ENCODE results near the gene OSM. TPM values are rescaled to one million over a fixed set of nuclear protein-coding genes. Genes with fewer than 3 reads are reported as not detected.

The OSM gene
- polyA plus RNA-seq, 1 donor (not counting 4 experiments of a cell fraction or from before 2014, with no cell fraction given) = not detected

DNA sequence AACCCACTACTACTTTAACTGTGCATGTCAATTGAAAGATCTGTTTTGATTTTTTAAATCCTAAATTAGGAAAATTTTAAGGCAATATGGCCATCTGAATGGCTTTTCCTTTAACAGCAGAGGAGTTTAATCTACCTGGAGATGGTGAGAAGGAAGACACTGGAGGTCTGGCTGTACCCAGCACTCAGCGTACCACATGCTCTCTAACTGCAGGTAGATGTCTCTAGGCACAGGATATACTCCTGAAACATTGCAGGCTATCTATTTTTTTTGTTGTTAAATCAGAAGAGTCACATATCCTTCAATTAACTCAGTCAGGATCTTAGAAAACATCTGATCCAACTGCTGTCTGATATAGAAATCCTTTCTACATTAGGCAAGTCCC is 40.0 kb upstream of the OSM start:
- Histone ChIP-seq H3K4me3 (ENCODE audit: control insufficient read depth in 2 of 3, extremely low read depth in 1 of 3, insufficient read depth in 2 of 3, low read depth in 1 of 3, low read length in 3 of 3) (no peak overlapping the region), H3K27me3 (ENCODE audit: control insufficient read depth, extremely low read depth, insufficient read depth, low read length) (no peaks in the 10 kb centered on the region), H4K20me1 (ENCODE audit: control insufficient read depth, extremely low read depth, insufficient read depth, low read length) (peaks cover 8% of the 10 kb centered on the region), H2AFZ (ENCODE audit: control insufficient read depth, low read length) (no peak overlapping the region), H3K36me3 (ENCODE audit: control insufficient read depth in 2 of 2, extremely low read depth in 1 of 2, insufficient read depth in 2 of 2, low read length in 2 of 2) (peaks cover 2 to 12% of the 10 kb centered on the region in 2 experiments), H3K9me1 (ENCODE audit: control insufficient read depth, extremely low read depth, insufficient read depth, low read length) (peaks cover 15% of the 10 kb centered on the region), H3K4me1 (ENCODE audit: control insufficient read depth, extremely low read depth, insufficient read depth, low read length) (peaks cover 93% of the 10 kb centered on the region), H3K4me2 (ENCODE audit: control insufficient read depth, extremely low read depth, insufficient read depth, low read depth, low read length) (no peak overlapping the region), H3K27ac (ENCODE audit: control insufficient read depth, insufficient read depth, low read length) (no peak overlapping the region), H3K9ac (ENCODE audit: control insufficient read depth, extremely low read depth, insufficient read depth, low read length) (no peak overlapping the region), H3K79me2 (ENCODE audit: control insufficient read depth, insufficient read depth, low read length) (peaks cover 41% of the 10 kb centered on the region), H3K9me3 (ENCODE audit: control insufficient read depth, low read depth, low read length) (no peaks in the 10 kb centered on the region)
- TF ChIP-seq, protein P1, sequence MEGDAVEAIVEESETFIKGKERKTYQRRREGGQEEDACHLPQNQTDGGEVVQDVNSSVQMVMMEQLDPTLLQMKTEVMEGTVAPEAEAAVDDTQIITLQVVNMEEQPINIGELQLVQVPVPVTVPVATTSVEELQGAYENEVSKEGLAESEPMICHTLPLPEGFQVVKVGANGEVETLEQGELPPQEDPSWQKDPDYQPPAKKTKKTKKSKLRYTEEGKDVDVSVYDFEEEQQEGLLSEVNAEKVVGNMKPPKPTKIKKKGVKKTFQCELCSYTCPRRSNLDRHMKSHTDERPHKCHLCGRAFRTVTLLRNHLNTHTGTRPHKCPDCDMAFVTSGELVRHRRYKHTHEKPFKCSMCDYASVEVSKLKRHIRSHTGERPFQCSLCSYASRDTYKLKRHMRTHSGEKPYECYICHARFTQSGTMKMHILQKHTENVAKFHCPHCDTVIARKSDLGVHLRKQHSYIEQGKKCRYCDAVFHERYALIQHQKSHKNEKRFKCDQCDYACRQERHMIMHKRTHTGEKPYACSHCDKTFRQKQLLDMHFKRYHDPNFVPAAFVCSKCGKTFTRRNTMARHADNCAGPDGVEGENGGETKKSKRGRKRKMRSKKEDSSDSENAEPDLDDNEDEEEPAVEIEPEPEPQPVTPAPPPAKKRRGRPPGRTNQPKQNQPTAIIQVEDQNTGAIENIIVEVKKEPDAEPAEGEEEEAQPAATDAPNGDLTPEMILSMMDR (optimal IDR thresholded peaks at IDR 0.05 in 1 of 3, IDR thresholded peaks at IDR 0.05 in 1 of 3, conservative IDR thresholded peaks at IDR 0.05 in 1 of 3; ENCODE audit: extremely low read depth in 1 of 3, insufficient read depth in 2 of 3, low read length in 3 of 3) = no peak
- TF ChIP-seq EZH2 (IDR thresholded peaks at IDR 0.05; ENCODE audit: low read length) = no peak
- DNase-seq (ENCODE audit: low read depth, low spot score) (no peak), FAIRE-seq (no peak)
- dilution Hi-C loops (cut with MboI; ENCODE audit: extremely low pct_ligation_motif_present, low sequenced_read_pairs) = no loop called here

DNA sequence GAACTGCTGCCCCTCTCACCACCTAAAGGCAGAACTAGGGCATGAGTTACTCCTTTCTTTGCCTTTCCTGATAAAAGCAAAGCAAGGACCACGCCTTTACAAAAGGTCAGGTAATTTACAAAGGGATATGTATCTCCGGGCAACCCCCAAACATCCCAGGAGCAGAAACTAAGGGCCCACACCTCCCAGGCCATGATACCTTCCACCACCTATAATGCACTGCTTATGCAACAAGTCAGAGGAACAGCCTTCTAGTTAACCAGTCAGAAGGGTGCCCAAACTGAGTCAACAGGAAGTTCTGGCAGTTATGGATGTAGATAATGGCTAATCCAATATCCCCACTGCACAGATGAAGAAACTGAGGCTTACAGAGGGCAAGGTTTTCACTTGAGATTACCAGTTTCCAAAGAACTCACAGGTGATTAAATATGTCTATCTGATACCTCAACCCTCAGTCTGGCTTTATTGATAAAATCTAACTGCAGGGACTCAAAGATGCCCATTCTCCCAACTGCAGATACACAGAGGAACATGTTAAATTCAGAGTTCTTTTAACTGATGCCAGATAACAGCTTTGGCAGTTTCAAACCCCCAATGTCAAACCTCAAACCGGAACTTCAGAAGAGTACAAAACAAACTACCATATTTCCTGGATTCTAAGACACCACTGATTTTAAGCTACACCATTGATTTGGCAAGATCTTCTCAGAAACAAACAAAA is 39.4 kb upstream of the OSM start:
- Histone ChIP-seq H3K4me2 (ENCODE audit: control insufficient read depth, extremely low read depth, insufficient read depth, low read depth, low read length) (peak overlapping the region; percentile 60), H3K4me3 (ENCODE audit: control insufficient read depth in 2 of 3, extremely low read depth in 1 of 3, insufficient read depth in 2 of 3, low read depth in 1 of 3, low read length in 3 of 3) (no peak overlapping the region), H3K4me1 (ENCODE audit: control insufficient read depth, extremely low read depth, insufficient read depth, low read length) (peaks cover 93% of the 10 kb centered on the region), H3K27me3 (ENCODE audit: control insufficient read depth, extremely low read depth, insufficient read depth, low read length) (no peaks in the 10 kb centered on the region), H3K36me3 (ENCODE audit: control insufficient read depth in 2 of 2, extremely low read depth in 1 of 2, insufficient read depth in 2 of 2, low read length in 2 of 2) (peaks cover 5 to 17% of the 10 kb centered on the region in 2 experiments), H3K9ac (ENCODE audit: control insufficient read depth, extremely low read depth, insufficient read depth, low read length) (peak overlapping the region; percentile 24), H3K27ac (ENCODE audit: control insufficient read depth, insufficient read depth, low read length) (peak overlapping the region; percentile 66), H3K9me3 (ENCODE audit: control insufficient read depth, low read depth, low read length) (no peaks in the 10 kb centered on the region), H2AFZ (ENCODE audit: control insufficient read depth, low read length) (no peak overlapping the region), H3K9me1 (ENCODE audit: control insufficient read depth, extremely low read depth, insufficient read depth, low read length) (peaks cover 15% of the 10 kb centered on the region), H4K20me1 (ENCODE audit: control insufficient read depth, extremely low read depth, insufficient read depth, low read length) (peaks cover 3% of the 10 kb centered on the region), H3K79me2 (ENCODE audit: control insufficient read depth, insufficient read depth, low read length) (peaks cover 42% of the 10 kb centered on the region)
- TF ChIP-seq, protein P1 (optimal IDR thresholded peaks at IDR 0.05 in 1 of 3, IDR thresholded peaks at IDR 0.05 in 1 of 3, conservative IDR thresholded peaks at IDR 0.05 in 1 of 3; ENCODE audit: extremely low read depth in 1 of 3, insufficient read depth in 2 of 3, low read length in 3 of 3) = no peak
- no peak for TF ChIP-seq EZH2 (IDR thresholded peaks at IDR 0.05; ENCODE audit: low read length)
- dilution Hi-C loops (cut with MboI; ENCODE audit: extremely low pct_ligation_motif_present, low sequenced_read_pairs) = no loop called here
- peak; percentile 32 for FAIRE-seq
- DNase-seq (ENCODE audit: low read depth, low spot score) = no peak
